H1 (cell line): ENCODE results near the gene RNF146.

Experiments used
- CHD2 ChIP-seq: IDR thresholded peaks from 2 replicates; pipeline ENCODE4 v1.6.1; 2012; ENCODE audit warnings: low read length, improper control_type of control experiment
- CHD7 ChIP-seq: fragments of 300-600 bp; sonication (generic); IDR thresholded peaks from 2 replicates; pipeline ENCODE4 v1.7.1; 2012; ENCODE audit warnings: low read length, moderate library complexity, mild to moderate bottlenecking, inconsistent platforms; ENCODE audit not compliant: insufficient replicate concordance
- CTCF ChIP-seq, 3 experiments: IDR thresholded peaks; 1 replicate in 2 of 3; 2 replicates in 1 of 3; pipeline versions ENCODE4 v1.5.1 to v1.6.1; 2011; ENCODE audit warnings: low read length in 3 of 3, mild to moderate bottlenecking in 3 of 3, inconsistent platforms in 2 of 3, low read depth in 1 of 3, moderate library complexity in 1 of 3; ENCODE audit not compliant: insufficient read depth in 1 of 3; ENCODE audit errors: control extremely low read depth in 1 of 3
- POLR2AphosphoS5 ChIP-seq: IDR thresholded peaks from 2 replicates; pipeline ENCODE4 v1.6.1; 2011; ENCODE audit warnings: low read depth, low read length

GRCh38 chr6:127273499-127273898 lies 6.8 kb downstream of the RNF146 start:
- TF ChIP-seq POLR2AphosphoS5 = no peak
- TF ChIP-seq CHD2 = no peak
- TF ChIP-seq CTCF (IDR thresholded peaks at IDR 0.05; ENCODE audit: control extremely low read depth in 1 of 3, insufficient read depth in 1 of 3, low read depth in 1 of 3, low read length in 3 of 3) = no peak
- TF ChIP-seq CHD7 = no peak
